Astrocyte (in vitro differentiated cells and primary cell): Measurements from ENCODE around the gene SND1. TPM values are rescaled to one million over a fixed set of nuclear protein-coding genes. Genes with fewer than 3 reads are reported as not detected.
A peak's percentile ranks its signal among the peaks of the same experiment; 100 is the strongest.

Experiments used
- DNase-seq: peaks from one replicate; pipeline ENCODE4 v3.0.0-alpha.2; 2010; ENCODE audit warnings: low read depth
- FAIRE-seq: peaks from 2 replicates; lab custom pipeline; 2011; peaks lifted over from hg19 to GRCh38; lab: Jason Lieb, UNC
- H2AFZ ChIP-seq: 2 replicates; pipeline ENCODE4 v1.6.0; 2012; ENCODE audit warnings: low read depth, low read length, inconsistent platforms
- H3K27ac ChIP-seq: 2 replicates; pipeline ENCODE4 v1.5.1; 2011; ENCODE audit warnings: low read depth, low read length, inconsistent platforms
- H3K27me3 ChIP-seq: 2 replicates; pipeline ENCODE4 v1.6.0; 2011; ENCODE audit warnings: low read length, inconsistent platforms; ENCODE audit not compliant: insufficient read depth
- H3K36me3 ChIP-seq: 2 replicates; pipeline ENCODE4 v1.5.1; 2011; ENCODE audit warnings: low read length, inconsistent platforms; ENCODE audit not compliant: insufficient read depth
- H3K4me1 ChIP-seq: 2 replicates; pipeline ENCODE4 v1.5.1; 2011; ENCODE audit warnings: low read length, inconsistent platforms; ENCODE audit not compliant: insufficient read depth
- H3K4me2 ChIP-seq: 2 replicates; pipeline ENCODE4 v1.6.0; 2012; ENCODE audit warnings: low read length, inconsistent platforms
- H3K4me3 ChIP-seq: 2 replicates; pipeline ENCODE4 v1.5.1; 2011; ENCODE audit warnings: low read depth, mild to moderate bottlenecking, low read length, inconsistent platforms; ENCODE audit not compliant: insufficient read depth
- H3K79me2 ChIP-seq: 2 replicates; pipeline ENCODE4 v1.6.0; 2012; ENCODE audit warnings: mild to moderate bottlenecking, low read length, inconsistent platforms; ENCODE audit not compliant: insufficient read depth
- H3K9ac ChIP-seq: 2 replicates; pipeline ENCODE4 v1.6.0; 2012; ENCODE audit warnings: mild to moderate bottlenecking, low read length, inconsistent platforms
- H3K9me3 ChIP-seq: 2 replicates; pipeline ENCODE4 v1.5.1; 2012; ENCODE audit warnings: low read depth, mild to moderate bottlenecking, low read length, inconsistent platforms; ENCODE audit not compliant: insufficient read depth
- H4K20me1 ChIP-seq: 2 replicates; pipeline ENCODE4 v1.6.0; 2012; ENCODE audit warnings: low read length, inconsistent platforms; ENCODE audit not compliant: insufficient read depth
- H3K27ac Mint-ChIP-seq: one replicate; pipeline ENCODE4 v1.8.0; 2021; ENCODE audit warnings: mild to moderate bottlenecking, mixed read lengths; ENCODE audit not compliant: unreplicated experiment
- H3K27me3 Mint-ChIP-seq: one replicate; pipeline ENCODE4 v1.8.0; 2021; ENCODE audit warnings: low read depth, mixed read lengths; ENCODE audit not compliant: unreplicated experiment
- H3K36me3 Mint-ChIP-seq: one replicate; pipeline ENCODE4 v1.8.0; 2021; ENCODE audit warnings: low read depth, mixed read lengths; ENCODE audit not compliant: unreplicated experiment
- H3K4me1 Mint-ChIP-seq: one replicate; pipeline ENCODE4 v1.8.0; 2021; ENCODE audit warnings: low read depth, mixed read lengths; ENCODE audit not compliant: unreplicated experiment
- H3K4me3 Mint-ChIP-seq: one replicate; pipeline ENCODE4 v1.8.0; 2021; ENCODE audit warnings: mild to moderate bottlenecking, moderate library complexity, mixed read lengths; ENCODE audit not compliant: unreplicated experiment
- H3K9me3 Mint-ChIP-seq: one replicate; pipeline ENCODE4 v1.8.0; 2021; ENCODE audit warnings: mild to moderate bottlenecking, mixed read lengths; ENCODE audit not compliant: unreplicated experiment
- CTCF ChIP-seq: IDR thresholded peaks from 2 replicates; pipeline ENCODE4 v1.5.1; 2011; ENCODE audit warnings: low read depth, mild to moderate bottlenecking, inconsistent platforms, low read length, moderate library complexity; ENCODE audit not compliant: insufficient read depth
- EZH2 ChIP-seq: IDR thresholded peaks from 2 replicates; pipeline ENCODE4 v1.6.1; 2012; ENCODE audit warnings: mild to moderate bottlenecking, low read length, inconsistent platforms; ENCODE audit not compliant: insufficient read depth
- total RNA-seq: library from RNA; stranded (reverse); gene quantifications from 2 replicates; pipeline ENCODE4 v1.2.1, GENCODE V29; 2021

Gene SND1
- total RNA-seq, 1 donor from 2014 or later = 267 TPM

- Histone ChIP-seq H3K27me3 (no peaks in the 10 kb centered on the region), H3K4me3 (no peak overlapping the region), H3K4me2 (no peak overlapping the region), H3K9ac (no peak overlapping the region), H3K9me3 (no peaks in the 10 kb centered on the region), H3K4me1 (peaks cover 6% of the 10 kb centered on the region), H3K36me3 (peaks cover 17% of the 10 kb centered on the region), H3K27ac (no peak overlapping the region), H2AFZ (no peak overlapping the region), H4K20me1 (peaks cover 92% of the 10 kb centered on the region), H3K79me2 (no peaks in the 10 kb centered on the region)
- no peak overlapping the region for H3K4me3 Mint-ChIP-seq
- DNase-seq (no peak), FAIRE-seq (no peak)
- no peaks in the 10 kb centered on the region for H3K9me3 Mint-ChIP-seq
- no peaks in the 10 kb centered on the region for H3K27me3 Mint-ChIP-seq
- H3K27ac Mint-ChIP-seq = peak overlapping the region; percentile 26
- H3K4me1 Mint-ChIP-seq = peaks cover 12% of the 10 kb centered on the region
- TF ChIP-seq CTCF = no peak
- no peak for TF ChIP-seq EZH2
- H3K36me3 Mint-ChIP-seq = peaks cover 28% of the 10 kb centered on the region
These were observed 429.4 kb downstream of the SND1 start for GRCh38 chr7:128081351-128081750.

- no peak overlapping the region for H3K27ac Mint-ChIP-seq
- no peak overlapping the region for H3K4me2 ChIP-seq
- no peak for DNase-seq
These were observed 429.8 kb downstream of the SND1 start for GRCh38 chr7:128081808-128082207.

More at GRCh38 chr7:128081808-128082207, 429.8 kb downstream of the SND1 start:
- Histone ChIP-seq H3K4me1 (peaks cover 4% of the 10 kb centered on the region), H3K9me3 (no peaks in the 10 kb centered on the region), H3K27me3 (no peaks in the 10 kb centered on the region), H4K20me1 (peaks cover 92% of the 10 kb centered on the region), H3K79me2 (no peaks in the 10 kb centered on the region), H3K36me3 (peaks cover 18% of the 10 kb centered on the region), H3K9ac (no peak overlapping the region), H2AFZ (no peak overlapping the region), H3K27ac (no peak overlapping the region), H3K4me3 (no peak overlapping the region)
- H3K36me3 Mint-ChIP-seq = peaks cover 29% of the 10 kb centered on the region
- peaks cover 10% of the 10 kb centered on the region for H3K4me1 Mint-ChIP-seq
- no peak for FAIRE-seq
- no peaks in the 10 kb centered on the region for H3K9me3 Mint-ChIP-seq
- H3K27me3 Mint-ChIP-seq = no peaks in the 10 kb centered on the region
- H3K4me3 Mint-ChIP-seq = no peak overlapping the region
- TF ChIP-seq EZH2 = no peak
- no peak for TF ChIP-seq CTCF
